SU-DHL-6 (cell line): Measurements from ENCODE around the gene PASK.

Experiments used
- H2AFZ ChIP-seq: fragments of 200-600 bp; sonication (generic); 2 replicates; pipeline ENCODE4 v1.6.1; 2014; ENCODE audit warnings: low read depth, mild to moderate bottlenecking, moderate library complexity, mixed read lengths, antibody characterized with exemption, low read length; ENCODE audit not compliant: severe bottlenecking
- H3F3A ChIP-seq: fragments of 200-600 bp; shearing (Covaris generic); 2 replicates; pipeline ENCODE4 v1.6.0; 2016; ENCODE audit warnings: antibody characterized with exemption, mild to moderate bottlenecking; ENCODE audit not compliant: insufficient read depth
- H3K27ac ChIP-seq: fragments of 200-600 bp; sonication (generic); 2 replicates; pipeline ENCODE4 v1.5.1; 2016; ENCODE audit warnings: low read depth, mild to moderate bottlenecking, low read length, moderate library complexity, mixed read lengths
- H3K27me3 ChIP-seq: fragments of 200-600 bp; sonication (generic), shearing (Covaris generic); 2 replicates; pipeline ENCODE4 v1.6.0; 2014; ENCODE audit warnings: mild to moderate bottlenecking, low read length
- H3K36me3 ChIP-seq: fragments of 200-600 bp; sonication (generic); 2 replicates; pipeline ENCODE4 v1.6.1; 2014; ENCODE audit warnings: mild to moderate bottlenecking, low read length, mixed read lengths
- H3K4me2 ChIP-seq: fragments of 300-600, 200-600 bp; shearing (Covaris generic), sonication (generic); 2 replicates; pipeline ENCODE4 v1.6.0; 2014; ENCODE audit warnings: low read length, low read depth, mild to moderate bottlenecking; ENCODE audit not compliant: poor library complexity, severe bottlenecking
- H3K4me3 ChIP-seq: fragments of 200-600 bp; sonication (generic); 2 replicates; pipeline ENCODE4 v1.5.1; 2014; ENCODE audit warnings: antibody characterized with exemption, low read length, mild to moderate bottlenecking, mixed read lengths; ENCODE audit not compliant: insufficient read depth, poor library complexity, severe bottlenecking
- H3K79me2 ChIP-seq: fragments of 200-600 bp; sonication (generic); 2 replicates; pipeline ENCODE4 v1.6.1; 2014; ENCODE audit warnings: mild to moderate bottlenecking, low read length, moderate library complexity; ENCODE audit not compliant: insufficient read depth
- H3K9ac ChIP-seq: fragments of 200-600 bp; sonication (generic); 2 replicates; pipeline ENCODE4 v1.7.0; 2014; ENCODE audit warnings: mild to moderate bottlenecking, low read length
- H3K9me2 ChIP-seq: fragments of 200-600 bp; sonication (generic); replicated peaks from 2 replicates; pipeline ENCODE4 v1.6.1; 2014; ENCODE audit warnings: low read length; ENCODE audit not compliant: insufficient read depth
- H3K9me3 ChIP-seq: fragments of 200-600 bp; sonication (generic); 2 replicates; pipeline ENCODE4 v1.6.1; 2014; ENCODE audit warnings: low read length, mixed read lengths; ENCODE audit not compliant: insufficient read depth
- H4K20me1 ChIP-seq: fragments of 200-600 bp; sonication (generic); 2 replicates; pipeline ENCODE4 v1.6.1; 2014; ENCODE audit warnings: low read depth, mild to moderate bottlenecking, antibody characterized with exemption, low read length, moderate library complexity, mixed read lengths
- CTCF ChIP-seq: fragments of 200-600 bp; sonication (generic); IDR thresholded peaks from one replicate; pipeline ENCODE4 v1.5.1; 2017; ENCODE audit warnings: antibody characterized with exemption, mild to moderate bottlenecking, low read length, moderate library complexity; ENCODE audit not compliant: insufficient read depth, poor library complexity, severe bottlenecking
- EZH2phosphoT487 ChIP-seq: fragments of 200-600 bp; sonication (generic), shearing (Covaris generic); conservative IDR thresholded peaks from 2 replicates; pipeline ENCODE4 v1.6.1; 2018; ENCODE audit warnings: mild to moderate bottlenecking, antibody characterized with exemption, low read length, moderate library complexity, mixed read lengths

Gene PASK

GRCh38 chr2:241112592-241112991 is 36.7 kb downstream of the PASK start:
- Histone ChIP-seq H2AFZ (no peak overlapping the region), H3K9me2 (no peaks in the 10 kb centered on the region), H3K9ac (no peak overlapping the region), H3K9me3 (no peaks in the 10 kb centered on the region), H3K36me3 (peaks cover 3% of the 10 kb centered on the region; the same call in 1 of the 2 replicates), H4K20me1 (no peaks in the 10 kb centered on the region), H3K27ac (no peak overlapping the region), H3K27me3 (no peaks in the 10 kb centered on the region), H3K4me2 (no peak overlapping the region), H3F3A (no peaks in the 10 kb centered on the region), H3K79me2 (no peaks in the 10 kb centered on the region), H3K4me3 (no peak overlapping the region)
- TF ChIP-seq CTCF (no peak), EZH2phosphoT487 (no peak)

GRCh38 chr2:241112046-241112445 is 37.2 kb downstream of the PASK start:
- no peak overlapping the region for H2AFZ ChIP-seq
- TF ChIP-seq EZH2phosphoT487: no peak
- no peak for TF ChIP-seq CTCF
- no peaks in the 10 kb centered on the region for H3K27me3 ChIP-seq
- H3K9ac ChIP-seq: no peak overlapping the region
- no peak overlapping the region for H3K27ac ChIP-seq
- no peaks in the 10 kb centered on the region for H3K9me3 ChIP-seq
- no peaks in the 10 kb centered on the region for H3K79me2 ChIP-seq
- H3F3A ChIP-seq: no peaks in the 10 kb centered on the region
- H4K20me1 ChIP-seq: no peaks in the 10 kb centered on the region
- H3K4me3 ChIP-seq: no peak overlapping the region
- peaks cover 3% of the 10 kb centered on the region; the same call in 1 of the 2 replicates for H3K36me3 ChIP-seq
- no peaks in the 10 kb centered on the region for H3K9me2 ChIP-seq
- H3K4me2 ChIP-seq: no peak overlapping the region

- H3K9me2 ChIP-seq: no peaks in the 10 kb centered on the region
- TF ChIP-seq CTCF: no peak
- no peak for TF ChIP-seq EZH2phosphoT487
- no peak overlapping the region for H3K27ac ChIP-seq
- H3K27me3 ChIP-seq: no peaks in the 10 kb centered on the region
- H3K36me3 ChIP-seq: peaks cover 3% of the 10 kb centered on the region; the same call in 1 of the 2 replicates
- H3K9ac ChIP-seq: no peak overlapping the region
- no peak overlapping the region for H2AFZ ChIP-seq
- H4K20me1 ChIP-seq: no peaks in the 10 kb centered on the region
- no peaks in the 10 kb centered on the region for H3K9me3 ChIP-seq
- H3K4me2 ChIP-seq: no peak overlapping the region
- H3K79me2 ChIP-seq: no peaks in the 10 kb centered on the region
- H3K4me3 ChIP-seq: no peak overlapping the region
- no peaks in the 10 kb centered on the region for H3F3A ChIP-seq
These were observed 37.8 kb downstream of the PASK start for GRCh38 chr2:241111440-241111805.
